Upper lobe of left lung (tissue), 4 donors: ENCODE measurements around the gene RAB38.

ENCODE experiments used
- CTCF ChIP-seq, 6 experiments: fragments of 450-650 bp in 4 of 6; fragments of 200-600 bp in 2 of 6; sonication (generic) in 2 of 6; IDR thresholded peaks; one replicate each; pipeline ENCODE4 v1.5.1; 2016 to 2019; ENCODE audit warnings: antibody characterized with exemption in 6 of 6
- POLR2AphosphoS5 ChIP-seq, 2 donors: sonication (generic); formaldehyde crosslinking; IDR thresholded peaks; one replicate each; pipeline ENCODE4 v1.5.1; 2017; ENCODE audit warnings: antibody characterized with exemption in 2 of 2

GRCh38 chr11:88203604-88204003 lies 28.4 kb upstream of the RAB38 start:
- TF ChIP-seq CTCF (IDR thresholded peaks at IDR 0.05) (no peak), POLR2AphosphoS5 (IDR thresholded peaks at IDR 0.05) (no peak)
